ENCODE data around the gene CHRM2. TPM values are rescaled to one million over a fixed set of nuclear protein-coding genes. Genes with fewer than 3 reads are reported as not detected.

CHRM2 gene
- total RNA-seq, 4 donors from 2014 or later = not detected

DNA sequence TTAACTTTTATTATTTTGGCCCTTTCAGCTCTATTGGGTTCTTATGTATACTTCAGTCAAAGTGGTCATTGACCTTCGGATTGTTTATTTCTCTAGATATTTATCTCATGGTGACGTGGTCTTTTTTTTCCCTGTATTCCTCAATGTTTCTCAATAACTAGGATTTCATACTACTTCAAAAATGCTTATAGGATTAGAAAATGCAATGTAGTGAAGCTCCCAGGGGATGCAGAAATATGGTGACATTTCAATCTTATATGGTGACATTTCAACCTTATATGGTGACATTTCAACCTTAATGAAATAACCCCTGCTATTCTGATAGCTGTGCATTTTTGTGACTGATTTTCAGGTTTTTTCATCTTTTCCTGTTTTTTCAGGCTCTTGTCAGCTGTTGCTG, 51.4 kb downstream of the CHRM2 start:
- TF ChIP-seq, protein P1, sequence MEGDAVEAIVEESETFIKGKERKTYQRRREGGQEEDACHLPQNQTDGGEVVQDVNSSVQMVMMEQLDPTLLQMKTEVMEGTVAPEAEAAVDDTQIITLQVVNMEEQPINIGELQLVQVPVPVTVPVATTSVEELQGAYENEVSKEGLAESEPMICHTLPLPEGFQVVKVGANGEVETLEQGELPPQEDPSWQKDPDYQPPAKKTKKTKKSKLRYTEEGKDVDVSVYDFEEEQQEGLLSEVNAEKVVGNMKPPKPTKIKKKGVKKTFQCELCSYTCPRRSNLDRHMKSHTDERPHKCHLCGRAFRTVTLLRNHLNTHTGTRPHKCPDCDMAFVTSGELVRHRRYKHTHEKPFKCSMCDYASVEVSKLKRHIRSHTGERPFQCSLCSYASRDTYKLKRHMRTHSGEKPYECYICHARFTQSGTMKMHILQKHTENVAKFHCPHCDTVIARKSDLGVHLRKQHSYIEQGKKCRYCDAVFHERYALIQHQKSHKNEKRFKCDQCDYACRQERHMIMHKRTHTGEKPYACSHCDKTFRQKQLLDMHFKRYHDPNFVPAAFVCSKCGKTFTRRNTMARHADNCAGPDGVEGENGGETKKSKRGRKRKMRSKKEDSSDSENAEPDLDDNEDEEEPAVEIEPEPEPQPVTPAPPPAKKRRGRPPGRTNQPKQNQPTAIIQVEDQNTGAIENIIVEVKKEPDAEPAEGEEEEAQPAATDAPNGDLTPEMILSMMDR (IDR thresholded peaks at IDR 0.05; ENCODE audit: low read depth) = no peak

DNA sequence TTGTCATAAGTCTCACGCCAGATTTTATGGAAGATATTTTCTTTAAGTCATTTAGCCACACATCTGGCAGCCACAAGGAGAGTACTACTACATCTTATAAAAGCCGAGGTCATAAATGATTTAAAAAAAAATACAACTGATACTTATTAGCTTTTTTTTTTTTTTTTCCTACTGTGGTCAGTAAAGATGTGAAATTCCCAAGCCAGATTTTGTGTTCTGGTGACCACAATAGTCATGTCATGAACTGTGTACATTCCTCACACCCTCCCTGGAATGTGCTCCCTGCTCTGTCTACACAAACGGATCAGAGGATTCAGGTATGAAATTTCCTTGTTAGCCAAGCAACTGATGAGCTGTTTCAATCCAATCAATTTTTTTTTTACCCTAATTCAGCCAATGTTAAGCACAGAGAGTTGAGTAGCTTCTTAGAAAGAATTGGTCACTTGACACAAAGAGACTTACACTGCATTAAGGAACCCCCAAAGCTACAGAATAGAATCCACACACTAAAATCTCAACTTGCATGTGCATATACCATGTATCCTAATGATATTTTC, 54.7 kb downstream of the CHRM2 start:
- TF ChIP-seq, protein P1 (IDR thresholded peaks at IDR 0.05; ENCODE audit: low read depth) = no peak

DNA sequence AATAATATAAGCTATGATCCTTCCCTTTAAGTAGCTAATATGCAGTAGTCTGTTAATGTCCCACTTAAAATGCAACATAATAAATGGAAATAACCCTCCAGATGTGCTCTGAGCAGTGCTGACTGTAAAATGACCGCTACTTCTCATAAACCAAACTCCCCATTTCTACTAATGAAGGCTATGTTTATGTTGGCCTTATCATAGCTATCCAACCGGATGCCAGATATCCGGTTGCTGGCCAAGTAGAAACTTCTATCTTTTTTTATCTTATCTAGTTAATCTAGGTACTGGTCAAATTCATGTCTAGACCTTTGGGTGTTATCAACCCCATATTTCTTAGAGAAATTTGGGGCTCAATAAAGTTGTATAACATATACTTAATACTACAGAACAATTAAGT, 56.6 kb downstream of the CHRM2 start:
- TF ChIP-seq, protein P1 (IDR thresholded peaks at IDR 0.05; ENCODE audit: low read depth) = no peak

DNA sequence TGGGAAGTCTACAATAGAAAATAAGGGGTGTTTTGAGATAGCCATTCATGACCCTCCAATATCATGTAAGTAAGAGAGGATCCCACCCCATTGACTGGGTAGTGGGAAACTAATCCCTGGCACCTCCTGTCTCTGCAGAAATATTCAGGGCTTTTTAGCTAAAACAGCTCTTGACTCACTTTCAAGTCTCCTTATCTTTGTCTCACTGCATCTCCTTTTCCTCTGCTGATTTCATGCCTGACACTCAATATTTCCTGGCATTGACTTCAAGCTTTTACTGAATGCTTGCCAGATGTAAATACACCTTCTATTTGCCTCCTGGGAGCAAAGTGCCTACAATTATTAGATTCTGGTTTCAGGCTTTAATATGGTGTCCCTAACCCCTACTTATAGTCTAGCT, 57.1 kb downstream of the CHRM2 start:
- TF ChIP-seq, protein P1 (IDR thresholded peaks at IDR 0.05; ENCODE audit: low read depth) = no peak

DNA sequence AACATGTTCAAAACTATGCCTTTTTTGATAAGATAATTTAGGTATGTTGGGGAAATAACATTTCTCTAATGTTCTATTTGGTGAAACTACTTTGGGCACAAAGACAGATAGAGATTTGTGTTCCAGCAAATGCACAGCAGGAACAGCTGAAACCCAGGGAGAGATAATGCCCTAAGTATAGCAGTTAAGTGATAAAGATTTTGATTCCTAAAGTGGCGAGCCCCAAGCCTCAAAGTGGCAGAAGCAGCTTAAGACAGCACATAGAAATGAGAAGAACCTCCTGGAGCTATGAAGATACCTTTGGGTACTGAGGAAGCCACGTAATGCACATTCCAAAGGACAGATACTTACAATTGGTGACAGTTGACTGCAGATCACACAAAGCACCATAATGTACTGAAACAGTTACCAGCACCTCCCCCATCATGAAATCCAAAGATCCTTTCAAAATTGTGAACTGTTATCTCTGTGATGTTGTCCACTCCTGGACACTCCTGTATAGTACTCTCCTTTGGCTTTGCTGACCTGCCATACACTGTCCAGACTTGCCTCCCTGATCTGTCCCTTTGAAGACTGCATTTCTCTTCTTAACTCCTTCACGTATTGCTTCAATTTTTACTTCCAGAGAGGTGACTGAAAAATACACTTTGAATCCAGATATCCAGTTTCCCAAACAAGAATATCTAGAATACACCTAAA, 62.9 kb downstream of the CHRM2 start:
- TF ChIP-seq, protein P1 (IDR thresholded peaks at IDR 0.05; ENCODE audit: low read depth) = no peak

DNA sequence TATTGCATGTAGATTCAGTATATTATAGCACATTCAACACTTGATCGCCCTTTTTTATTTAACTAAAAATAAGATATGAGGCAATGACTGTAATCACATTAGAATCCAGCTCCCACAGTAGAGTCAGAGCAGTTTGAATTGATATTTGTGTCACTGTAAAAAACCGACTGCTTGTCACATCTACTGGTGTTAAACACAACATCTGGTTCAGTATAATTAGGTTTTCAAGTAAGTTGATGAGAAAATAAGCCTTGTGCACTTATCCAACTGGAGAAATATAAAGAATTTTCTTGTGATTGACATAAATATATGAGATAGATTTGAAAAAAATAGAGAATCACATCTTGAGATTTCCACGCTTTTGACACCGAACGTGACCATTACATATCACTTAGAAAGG, 69.0 kb downstream of the CHRM2 start:
- TF ChIP-seq, protein P1 (IDR thresholded peaks at IDR 0.05; ENCODE audit: low read depth) = no peak

DNA sequence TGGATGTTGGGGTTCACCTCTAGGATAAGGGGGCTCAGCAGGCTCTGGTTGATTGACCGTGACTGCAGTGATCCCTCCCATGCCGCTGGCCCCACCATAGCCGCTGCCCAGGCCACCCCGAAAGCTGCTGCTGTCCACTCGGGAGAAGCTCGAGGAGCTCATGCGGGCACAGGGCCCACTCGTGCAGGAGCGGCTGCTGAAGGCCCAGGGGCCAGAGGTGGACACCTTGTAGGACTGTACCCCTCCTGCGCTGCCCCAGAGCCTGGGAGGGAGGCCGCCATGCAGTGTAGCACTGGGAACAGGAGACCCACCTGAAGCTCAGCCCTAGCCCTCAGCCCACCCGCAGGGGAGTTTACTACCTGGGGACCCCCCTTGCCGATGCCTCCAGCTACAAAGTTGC, 70.0 kb downstream of the CHRM2 start:
- TF ChIP-seq, protein P1 (IDR thresholded peaks at IDR 0.05; ENCODE audit: low read depth) = no peak

Measured in subcutaneous adipose tissue (tissue), 4 donors.